ENCODE data around the gene PLK5.

DNA sequence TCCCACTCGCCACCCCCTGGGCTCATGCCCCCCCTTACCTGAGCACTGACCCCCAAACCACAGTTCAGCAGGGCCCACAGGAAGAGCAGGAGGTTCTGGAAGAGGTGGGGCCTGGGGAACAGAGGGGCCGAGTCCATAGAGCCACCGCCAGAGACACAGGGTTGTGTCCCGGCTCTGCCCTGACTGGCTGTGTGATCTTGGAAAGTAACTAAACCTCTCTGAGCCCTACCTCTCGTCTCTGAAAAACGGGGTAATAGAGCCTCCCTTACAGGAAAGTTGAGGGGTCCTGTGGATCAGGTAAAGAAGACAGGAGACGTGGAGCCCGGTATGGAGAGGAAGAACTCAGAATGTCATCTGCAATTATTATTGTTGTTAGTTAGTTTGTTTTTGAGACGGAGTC is 13.1 kb upstream of the PLK5 start:
- TF ChIP-seq, protein P1, sequence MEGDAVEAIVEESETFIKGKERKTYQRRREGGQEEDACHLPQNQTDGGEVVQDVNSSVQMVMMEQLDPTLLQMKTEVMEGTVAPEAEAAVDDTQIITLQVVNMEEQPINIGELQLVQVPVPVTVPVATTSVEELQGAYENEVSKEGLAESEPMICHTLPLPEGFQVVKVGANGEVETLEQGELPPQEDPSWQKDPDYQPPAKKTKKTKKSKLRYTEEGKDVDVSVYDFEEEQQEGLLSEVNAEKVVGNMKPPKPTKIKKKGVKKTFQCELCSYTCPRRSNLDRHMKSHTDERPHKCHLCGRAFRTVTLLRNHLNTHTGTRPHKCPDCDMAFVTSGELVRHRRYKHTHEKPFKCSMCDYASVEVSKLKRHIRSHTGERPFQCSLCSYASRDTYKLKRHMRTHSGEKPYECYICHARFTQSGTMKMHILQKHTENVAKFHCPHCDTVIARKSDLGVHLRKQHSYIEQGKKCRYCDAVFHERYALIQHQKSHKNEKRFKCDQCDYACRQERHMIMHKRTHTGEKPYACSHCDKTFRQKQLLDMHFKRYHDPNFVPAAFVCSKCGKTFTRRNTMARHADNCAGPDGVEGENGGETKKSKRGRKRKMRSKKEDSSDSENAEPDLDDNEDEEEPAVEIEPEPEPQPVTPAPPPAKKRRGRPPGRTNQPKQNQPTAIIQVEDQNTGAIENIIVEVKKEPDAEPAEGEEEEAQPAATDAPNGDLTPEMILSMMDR (conservative IDR thresholded peaks at IDR 0.05 in 1 of 2, IDR thresholded peaks at IDR 0.05 in 1 of 2; ENCODE audit: low read depth in 1 of 2, low read length in 2 of 2): no peak
- TF ChIP-seq EZH2 (IDR thresholded peaks at IDR 0.05; ENCODE audit: low read length, missing control alignments): no peak
